Astrocyte (in vitro differentiated cells and primary cell): ENCODE data around the gene CLASP1. TPM values are rescaled to one million over a fixed set of nuclear protein-coding genes. Genes with fewer than 3 reads are reported as not detected.

Source experiments
- DNase-seq: peaks from one replicate; pipeline ENCODE4 v3.0.0-alpha.2; 2010; ENCODE audit warnings: low read depth
- FAIRE-seq: peaks from 2 replicates; lab custom pipeline; 2011; peaks lifted over from hg19 to GRCh38; lab: Jason Lieb, UNC
- H2AFZ ChIP-seq: 2 replicates; pipeline ENCODE4 v1.6.0; 2012; ENCODE audit warnings: low read depth, low read length, inconsistent platforms
- H3K27ac ChIP-seq: 2 replicates; pipeline ENCODE4 v1.5.1; 2011; ENCODE audit warnings: low read depth, low read length, inconsistent platforms
- H3K27me3 ChIP-seq: 2 replicates; pipeline ENCODE4 v1.6.0; 2011; ENCODE audit warnings: low read length, inconsistent platforms; ENCODE audit not compliant: insufficient read depth
- H3K36me3 ChIP-seq: 2 replicates; pipeline ENCODE4 v1.5.1; 2011; ENCODE audit warnings: low read length, inconsistent platforms; ENCODE audit not compliant: insufficient read depth
- H3K4me1 ChIP-seq: 2 replicates; pipeline ENCODE4 v1.5.1; 2011; ENCODE audit warnings: low read length, inconsistent platforms; ENCODE audit not compliant: insufficient read depth
- H3K4me2 ChIP-seq: 2 replicates; pipeline ENCODE4 v1.6.0; 2012; ENCODE audit warnings: low read length, inconsistent platforms
- H3K4me3 ChIP-seq: 2 replicates; pipeline ENCODE4 v1.5.1; 2011; ENCODE audit warnings: low read depth, mild to moderate bottlenecking, low read length, inconsistent platforms; ENCODE audit not compliant: insufficient read depth
- H3K79me2 ChIP-seq: 2 replicates; pipeline ENCODE4 v1.6.0; 2012; ENCODE audit warnings: mild to moderate bottlenecking, low read length, inconsistent platforms; ENCODE audit not compliant: insufficient read depth
- H3K9ac ChIP-seq: 2 replicates; pipeline ENCODE4 v1.6.0; 2012; ENCODE audit warnings: mild to moderate bottlenecking, low read length, inconsistent platforms
- H3K9me3 ChIP-seq: 2 replicates; pipeline ENCODE4 v1.5.1; 2012; ENCODE audit warnings: low read depth, mild to moderate bottlenecking, low read length, inconsistent platforms; ENCODE audit not compliant: insufficient read depth
- H4K20me1 ChIP-seq: 2 replicates; pipeline ENCODE4 v1.6.0; 2012; ENCODE audit warnings: low read length, inconsistent platforms; ENCODE audit not compliant: insufficient read depth
- H3K27ac Mint-ChIP-seq: one replicate; pipeline ENCODE4 v1.8.0; 2021; ENCODE audit warnings: mild to moderate bottlenecking, mixed read lengths; ENCODE audit not compliant: unreplicated experiment
- H3K27me3 Mint-ChIP-seq: one replicate; pipeline ENCODE4 v1.8.0; 2021; ENCODE audit warnings: low read depth, mixed read lengths; ENCODE audit not compliant: unreplicated experiment
- H3K36me3 Mint-ChIP-seq: one replicate; pipeline ENCODE4 v1.8.0; 2021; ENCODE audit warnings: low read depth, mixed read lengths; ENCODE audit not compliant: unreplicated experiment
- H3K4me1 Mint-ChIP-seq: one replicate; pipeline ENCODE4 v1.8.0; 2021; ENCODE audit warnings: low read depth, mixed read lengths; ENCODE audit not compliant: unreplicated experiment
- H3K4me3 Mint-ChIP-seq: one replicate; pipeline ENCODE4 v1.8.0; 2021; ENCODE audit warnings: mild to moderate bottlenecking, moderate library complexity, mixed read lengths; ENCODE audit not compliant: unreplicated experiment
- H3K9me3 Mint-ChIP-seq: one replicate; pipeline ENCODE4 v1.8.0; 2021; ENCODE audit warnings: mild to moderate bottlenecking, mixed read lengths; ENCODE audit not compliant: unreplicated experiment
- CTCF ChIP-seq: IDR thresholded peaks from 2 replicates; pipeline ENCODE4 v1.5.1; 2011; ENCODE audit warnings: low read depth, mild to moderate bottlenecking, inconsistent platforms, low read length, moderate library complexity; ENCODE audit not compliant: insufficient read depth
- EZH2 ChIP-seq: IDR thresholded peaks from 2 replicates; pipeline ENCODE4 v1.6.1; 2012; ENCODE audit warnings: mild to moderate bottlenecking, low read length, inconsistent platforms; ENCODE audit not compliant: insufficient read depth
- total RNA-seq: library from RNA; stranded (reverse); gene quantifications from 2 replicates; pipeline ENCODE4 v1.2.1, GENCODE V29; 2021

The CLASP1 gene
- total RNA-seq, 1 donor from 2014 or later: 56.7 TPM

- Histone ChIP-seq H3K79me2 (no peaks in the 10 kb centered on the region), H4K20me1 (no peaks in the 10 kb centered on the region), H3K27ac (no peak overlapping the region), H3K9ac (no peak overlapping the region), H3K4me2 (no peak overlapping the region), H3K4me1 (no peaks in the 10 kb centered on the region), H3K4me3 (no peak overlapping the region), H2AFZ (no peak overlapping the region), H3K27me3 (peaks cover 6% of the 10 kb centered on the region), H3K36me3 (no peaks in the 10 kb centered on the region), H3K9me3 (no peaks in the 10 kb centered on the region)
- H3K4me1 Mint-ChIP-seq: no peaks in the 10 kb centered on the region
- peaks cover 64% of the 10 kb centered on the region for H3K27me3 Mint-ChIP-seq
- FAIRE-seq: no peak
- H3K36me3 Mint-ChIP-seq: no peaks in the 10 kb centered on the region
- no peak for DNase-seq
- H3K9me3 Mint-ChIP-seq: peaks cover 7% of the 10 kb centered on the region
- H3K27ac Mint-ChIP-seq: no peak overlapping the region
- TF ChIP-seq EZH2 (no peak), CTCF (no peak)
- H3K4me3 Mint-ChIP-seq: no peak overlapping the region
Measured at GRCh38 chr2:121291251-121291580, 358.0 kb downstream of the CLASP1 start.

DNA sequence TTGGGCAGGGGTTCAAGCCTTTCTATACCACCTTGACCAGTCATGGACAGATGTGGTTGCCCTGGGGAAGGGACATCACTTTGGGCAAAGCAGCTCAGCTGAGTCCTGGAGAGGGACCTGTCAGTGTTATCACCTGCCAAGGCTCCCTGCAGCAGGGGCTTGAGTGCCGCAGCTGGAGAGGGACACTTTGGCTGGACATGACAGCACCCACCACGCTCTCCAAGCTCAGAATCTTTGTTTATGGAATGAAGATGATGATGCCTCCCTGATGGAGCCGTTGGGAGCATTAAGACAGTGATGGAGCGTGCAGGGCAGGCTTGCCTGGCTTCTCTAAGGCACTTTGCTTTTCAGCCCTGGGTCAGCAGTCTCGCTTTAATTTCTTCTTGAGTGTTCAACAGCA, 360.0 kb downstream of the CLASP1 start:
- Histone ChIP-seq H2AFZ (no peak overlapping the region), H3K9ac (no peak overlapping the region), H4K20me1 (no peaks in the 10 kb centered on the region), H3K4me1 (no peaks in the 10 kb centered on the region), H3K4me2 (no peak overlapping the region), H3K79me2 (no peaks in the 10 kb centered on the region), H3K36me3 (no peaks in the 10 kb centered on the region), H3K27me3 (peaks cover 15% of the 10 kb centered on the region), H3K27ac (no peak overlapping the region), H3K9me3 (no peaks in the 10 kb centered on the region), H3K4me3 (no peak overlapping the region)
- FAIRE-seq (no peak), DNase-seq (no peak)
- peaks cover 62% of the 10 kb centered on the region for H3K27me3 Mint-ChIP-seq
- TF ChIP-seq EZH2 (no peak), CTCF (no peak)
- H3K36me3 Mint-ChIP-seq: no peaks in the 10 kb centered on the region
- H3K27ac Mint-ChIP-seq: no peak overlapping the region
- no peak overlapping the region for H3K4me3 Mint-ChIP-seq
- peaks cover 7% of the 10 kb centered on the region for H3K9me3 Mint-ChIP-seq
- peaks cover under 1% of the 10 kb centered on the region for H3K4me1 Mint-ChIP-seq

- no peaks in the 10 kb centered on the region for H3K36me3 Mint-ChIP-seq
- H4K20me1 ChIP-seq: no peaks in the 10 kb centered on the region
- no peak overlapping the region for H3K4me3 ChIP-seq
- H3K9me3 Mint-ChIP-seq: peaks cover 9% of the 10 kb centered on the region
- H3K4me2 ChIP-seq: no peak overlapping the region
- no peak overlapping the region for H3K27ac ChIP-seq
- no peak for DNase-seq
- TF ChIP-seq CTCF: no peak
- no peak for TF ChIP-seq EZH2
- H3K9me3 ChIP-seq: no peaks in the 10 kb centered on the region
- no peaks in the 10 kb centered on the region for H3K4me1 ChIP-seq
- peaks cover 4% of the 10 kb centered on the region for H3K4me1 Mint-ChIP-seq
- peaks cover 63% of the 10 kb centered on the region for H3K27me3 Mint-ChIP-seq
- H3K36me3 ChIP-seq: no peaks in the 10 kb centered on the region
- no peak overlapping the region for H3K27ac Mint-ChIP-seq
- H3K9ac ChIP-seq: no peak overlapping the region
- no peak for FAIRE-seq
- peaks cover 22% of the 10 kb centered on the region for H3K27me3 ChIP-seq
- no peak overlapping the region for H3K4me3 Mint-ChIP-seq
- no peak overlapping the region for H2AFZ ChIP-seq
- no peaks in the 10 kb centered on the region for H3K79me2 ChIP-seq
Measured at GRCh38 chr2:121288454-121289231, 360.6 kb downstream of the CLASP1 start.
